Measurements from ENCODE around the gene DDI2.

Gene DDI2

GRCh38 chr1:15701784-15702183, 84.5 kb downstream of the DDI2 start:
- no peaks in the 10 kb centered on the region for H3K9me3 ChIP-seq (ENCODE audit: control insufficient read depth, insufficient read depth, low read depth, low read length)
- ChIA-PET POLR2A (interaction anchor here (0.6 to 0.7 kb wide), 3 partner anchors 74 to 384 kb away, joined by 3 to 5 read pairs (median 3); no protein-coding TSS in a partner anchor), CTCF (interaction anchor here (0.7 kb wide), 1 partner anchor 43 kb away, joined by 4 read pairs; no protein-coding TSS in a partner anchor)
- H3K36me3 ChIP-seq (ENCODE audit: control insufficient read depth in 2 of 2, insufficient read depth in 1 of 2, low read length in 2 of 2) = peaks cover 0 to 20% of the 10 kb centered on the region in 2 experiments; a peak in 2 of 3 replicates
- H3K27ac ChIP-seq (ENCODE audit: extremely low read depth, low read depth, low read length) = no peak overlapping the region
- no peak overlapping the region for H3K4me3 ChIP-seq (ENCODE audit: low read depth, low read length)
- peak; percentile 38; the same call in 1 of the 2 replicates for TF ChIP-seq ZIC2 (tag by site-specific recombination; IDR thresholded peaks at IDR 0.05)
- TF ChIP-seq ZNF138 (tag by site-specific recombination; IDR thresholded peaks at IDR 0.05; ENCODE audit: borderline replicate concordance) = no peak
- TF ChIP-seq, protein P1, sequence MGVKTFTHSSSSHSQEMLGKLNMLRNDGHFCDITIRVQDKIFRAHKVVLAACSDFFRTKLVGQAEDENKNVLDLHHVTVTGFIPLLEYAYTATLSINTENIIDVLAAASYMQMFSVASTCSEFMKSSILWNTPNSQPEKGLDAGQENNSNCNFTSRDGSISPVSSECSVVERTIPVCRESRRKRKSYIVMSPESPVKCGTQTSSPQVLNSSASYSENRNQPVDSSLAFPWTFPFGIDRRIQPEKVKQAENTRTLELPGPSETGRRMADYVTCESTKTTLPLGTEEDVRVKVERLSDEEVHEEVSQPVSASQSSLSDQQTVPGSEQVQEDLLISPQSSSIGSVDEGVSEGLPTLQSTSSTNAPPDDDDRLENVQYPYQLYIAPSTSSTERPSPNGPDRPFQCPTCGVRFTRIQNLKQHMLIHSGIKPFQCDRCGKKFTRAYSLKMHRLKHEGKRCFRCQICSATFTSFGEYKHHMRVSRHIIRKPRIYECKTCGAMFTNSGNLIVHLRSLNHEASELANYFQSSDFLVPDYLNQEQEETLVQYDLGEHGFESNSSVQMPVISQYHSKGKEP (tag by site-specific recombination; IDR thresholded peaks at IDR 0.05) = peak; percentile 85
- no peaks in the 10 kb centered on the region for H3K4me1 ChIP-seq (ENCODE audit: control insufficient read depth, insufficient read depth, low read length)

GRCh38 chr1:15702722-15703550, 85.7 kb downstream of the DDI2 start:
- POLR2A ChIA-PET = interaction anchor here (0.7 kb wide), 1 partner anchor 76 kb away, joined by 5 read pairs; no protein-coding TSS in a partner anchor
- TF ChIP-seq ZNF404 (tag by site-specific recombination; IDR thresholded peaks at IDR 0.05) (no peak), ZNF560 (tag by site-specific recombination; IDR thresholded peaks at IDR 0.05; ENCODE audit: borderline replicate concordance) (no peak), ZNF341 (tag by site-specific recombination; IDR thresholded peaks at IDR 0.05; ENCODE audit: low read depth) (peak; percentile 65), REPIN1 (tag by site-specific recombination; IDR thresholded peaks at IDR 0.05; ENCODE audit: low read depth) (no peak), ZNF121 (tag by site-specific recombination; IDR thresholded peaks at IDR 0.05) (peak; percentile 95), RBAK (tag by site-specific recombination; IDR thresholded peaks at IDR 0.05) (no peak), OVOL3 (tag by site-specific recombination; IDR thresholded peaks at IDR 0.05) (no peak), ZNF521 (tag by site-specific recombination; IDR thresholded peaks at IDR 0.05) (no peak), ZNF362 (tag by site-specific recombination; IDR thresholded peaks at IDR 0.05) (0 out of 2 replicates have a peak, but pooled peaks have one; percentile 49), ZNF433 (tag by site-specific recombination; IDR thresholded peaks at IDR 0.05; ENCODE audit: low read depth) (no peak)
- Histone ChIP-seq H3K27ac (ENCODE audit: extremely low read depth, low read depth, low read length) (no peak overlapping the region), H3K4me3 (ENCODE audit: low read depth, low read length) (no peak overlapping the region), H3K36me3 (ENCODE audit: control insufficient read depth in 2 of 2, insufficient read depth in 1 of 2, low read length in 2 of 2) (peaks cover 0 to 14% of the 10 kb centered on the region in 2 experiments; a peak in 2 of 3 replicates), H3K9me3 (ENCODE audit: control insufficient read depth, insufficient read depth, low read depth, low read length) (no peaks in the 10 kb centered on the region), H3K4me1 (ENCODE audit: control insufficient read depth, insufficient read depth, low read length) (no peaks in the 10 kb centered on the region)
- CTCF ChIA-PET = interaction anchor here (0.7 kb wide), 2 partner anchors 41 to 108 kb away, joined by 4 to 5 read pairs; no protein-coding TSS in a partner anchor

DNA sequence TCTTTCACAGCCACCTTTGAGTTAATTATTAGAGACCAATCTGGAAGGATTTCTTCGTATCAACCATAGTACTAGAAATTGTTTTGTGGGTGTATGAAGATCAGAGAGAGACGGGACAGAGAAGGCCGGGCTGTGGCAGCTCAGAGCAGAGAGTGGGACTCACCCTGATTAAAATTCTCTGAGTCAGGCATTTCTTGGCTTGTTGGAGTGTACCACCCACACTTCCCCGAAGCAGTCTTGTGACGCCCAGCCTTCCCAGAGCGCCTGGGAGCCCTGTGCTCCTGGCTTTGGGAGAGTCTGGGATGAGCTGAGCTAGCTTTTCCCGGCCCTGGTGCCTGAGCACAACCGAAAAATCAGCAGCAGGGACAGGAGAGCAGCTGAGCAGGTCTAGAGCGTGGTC, 86.3 kb downstream of the DDI2 start:
- Histone ChIP-seq H3K27ac (ENCODE audit: extremely low read depth, low read depth, low read length) (no peak overlapping the region), H3K9me3 (ENCODE audit: control insufficient read depth, insufficient read depth, low read depth, low read length) (no peaks in the 10 kb centered on the region), H3K4me3 (ENCODE audit: low read depth, low read length) (no peak overlapping the region), H3K36me3 (ENCODE audit: control insufficient read depth in 2 of 2, insufficient read depth in 1 of 2, low read length in 2 of 2) (peaks cover 0 to 14% of the 10 kb centered on the region in 2 experiments; a peak in 2 of 3 replicates), H3K4me1 (ENCODE audit: control insufficient read depth, insufficient read depth, low read length) (no peaks in the 10 kb centered on the region)
- CTCF ChIA-PET = no interaction called here
- POLR2A ChIA-PET = no interaction called here
- TF ChIP-seq KLF17 (tag by site-specific recombination; IDR thresholded peaks at IDR 0.05) (no peak), ZNF174 (tag by site-specific recombination; IDR thresholded peaks at IDR 0.05) (no peak), ZNF785 (tag by site-specific recombination; IDR thresholded peaks at IDR 0.05) (no peak), PRDM10 (tag by site-specific recombination; IDR thresholded peaks at IDR 0.05) (peak; percentile 92), ZBTB17 (tag by site-specific recombination; IDR thresholded peaks at IDR 0.05) (peak; percentile 29; the same call in 1 of the 2 replicates), ZNF341 (tag by site-specific recombination; IDR thresholded peaks at IDR 0.05; ENCODE audit: low read depth) (no peak)
- TF ChIP-seq, protein P2, sequence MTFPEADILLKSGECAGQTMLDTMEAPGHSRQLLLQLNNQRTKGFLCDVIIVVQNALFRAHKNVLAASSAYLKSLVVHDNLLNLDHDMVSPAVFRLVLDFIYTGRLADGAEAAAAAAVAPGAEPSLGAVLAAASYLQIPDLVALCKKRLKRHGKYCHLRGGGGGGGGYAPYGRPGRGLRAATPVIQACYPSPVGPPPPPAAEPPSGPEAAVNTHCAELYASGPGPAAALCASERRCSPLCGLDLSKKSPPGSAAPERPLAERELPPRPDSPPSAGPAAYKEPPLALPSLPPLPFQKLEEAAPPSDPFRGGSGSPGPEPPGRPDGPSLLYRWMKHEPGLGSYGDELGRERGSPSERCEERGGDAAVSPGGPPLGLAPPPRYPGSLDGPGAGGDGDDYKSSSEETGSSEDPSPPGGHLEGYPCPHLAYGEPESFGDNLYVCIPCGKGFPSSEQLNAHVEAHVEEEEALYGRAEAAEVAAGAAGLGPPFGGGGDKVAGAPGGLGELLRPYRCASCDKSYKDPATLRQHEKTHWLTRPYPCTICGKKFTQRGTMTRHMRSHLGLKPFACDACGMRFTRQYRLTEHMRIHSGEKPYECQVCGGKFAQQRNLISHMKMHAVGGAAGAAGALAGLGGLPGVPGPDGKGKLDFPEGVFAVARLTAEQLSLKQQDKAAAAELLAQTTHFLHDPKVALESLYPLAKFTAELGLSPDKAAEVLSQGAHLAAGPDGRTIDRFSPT (tag by site-specific recombination; IDR thresholded peaks at IDR 0.05) = no peak
